Activated CD4-positive, alpha-beta T cell treated with anti-CD3 and anti-CD28 coated beads, Interleukin-2, amount 50 U/mL, for 48 hours (primary cell): ENCODE data around the gene TNRC6A.
"Not testable (repeated sequence)": the region's sequence is repeated elsewhere in the genome, so short reads cannot be mapped to it uniquely, and the experiment has no call there.

Experiments used
- DNase-seq, 2 experiments: peaks; one replicate each; pipeline ENCODE4 v3.0.0-alpha.2; 2020

Gene TNRC6A

DNA sequence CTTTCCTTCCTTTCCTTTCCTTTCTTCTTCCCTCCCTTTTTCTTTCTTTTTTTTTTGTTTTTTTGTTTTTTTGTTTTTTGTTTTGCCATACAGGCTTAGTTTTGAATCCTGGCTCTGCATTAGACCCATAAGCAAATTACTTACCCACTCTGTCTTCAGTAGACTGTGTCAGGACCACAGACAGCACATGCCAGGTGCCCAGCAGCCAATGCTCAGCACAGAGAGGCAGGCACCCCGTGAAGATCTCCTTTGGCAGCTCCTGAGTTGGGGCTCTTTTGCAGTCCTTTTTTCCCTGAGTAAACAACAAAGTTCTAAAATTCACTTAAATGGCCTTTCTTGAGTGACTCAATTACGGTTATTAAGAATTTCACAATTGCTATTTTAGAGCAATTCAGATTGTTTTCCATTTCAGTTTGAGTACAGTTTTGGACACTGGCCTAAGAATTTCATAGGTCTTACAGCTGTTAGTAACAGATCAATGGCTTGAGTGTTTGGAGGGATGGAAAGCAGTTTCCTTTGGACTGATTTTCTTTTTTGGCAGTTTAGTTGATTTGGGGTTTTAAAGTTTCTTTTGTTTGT, 90.1 kb downstream of the TNRC6A start:
- DNase-seq, result no peak

DNA sequence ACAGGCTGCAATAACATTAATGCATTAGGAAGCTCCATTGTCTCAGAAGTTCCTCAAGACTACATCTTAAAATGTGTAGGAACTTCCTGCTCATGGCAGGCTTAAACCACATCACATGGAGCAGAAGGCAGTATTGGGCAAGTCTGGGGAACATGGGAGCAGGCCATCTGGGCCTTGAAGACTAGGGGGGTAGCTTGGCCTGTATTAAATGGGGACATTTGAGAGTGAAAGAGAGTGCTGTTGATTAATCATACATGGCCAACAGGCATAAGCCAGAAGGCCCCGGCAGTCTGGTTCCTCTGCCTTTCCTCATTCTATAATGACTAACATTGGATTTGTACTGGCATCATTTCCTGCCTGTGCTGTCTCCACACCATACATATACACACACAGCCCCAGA, 91.1 kb downstream of the TNRC6A start:
- DNase-seq, result no peak

DNA sequence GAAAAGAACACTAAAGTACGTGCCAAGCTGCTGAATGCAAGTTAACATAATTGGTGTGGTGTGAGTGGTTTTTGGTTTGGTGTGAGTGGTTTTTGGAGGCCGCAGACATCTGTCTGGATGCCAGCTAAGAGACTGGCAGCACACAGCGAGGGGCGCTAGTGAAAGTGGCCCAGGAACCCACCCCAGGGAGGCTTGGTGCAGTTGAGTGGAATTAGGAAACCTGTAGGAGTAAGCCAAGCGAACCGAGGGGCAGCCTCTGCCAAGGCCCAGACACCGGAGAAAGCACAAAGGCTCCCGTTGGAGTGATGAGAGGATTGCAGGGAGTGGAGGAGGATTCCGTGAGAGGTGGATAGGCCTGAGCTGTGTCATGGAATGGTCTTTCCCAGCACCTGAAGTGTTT, 91.7 kb downstream of the TNRC6A start:
- no peak for DNase-seq

DNA sequence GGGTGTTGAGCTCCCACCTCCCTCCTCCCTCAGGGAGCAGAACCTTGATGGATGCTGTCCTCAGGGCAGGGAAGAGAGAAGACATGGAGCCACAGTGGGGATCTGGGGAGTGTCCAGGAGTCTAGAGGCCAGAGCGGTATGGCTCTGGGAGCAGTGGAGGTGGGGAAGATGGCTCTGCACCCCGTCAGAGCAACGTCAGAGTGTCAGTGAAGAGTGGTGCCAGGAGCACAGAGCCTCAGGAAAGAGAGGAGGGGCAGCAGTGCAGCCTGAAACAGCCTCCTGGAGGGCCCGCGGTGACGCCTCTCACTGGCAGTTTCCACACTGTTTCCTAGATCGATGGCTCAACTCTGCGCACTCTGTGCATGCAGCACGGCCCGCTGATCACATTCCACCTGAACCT, 93.1 kb downstream of the TNRC6A start:
- DNase-seq, result no peak

DNA sequence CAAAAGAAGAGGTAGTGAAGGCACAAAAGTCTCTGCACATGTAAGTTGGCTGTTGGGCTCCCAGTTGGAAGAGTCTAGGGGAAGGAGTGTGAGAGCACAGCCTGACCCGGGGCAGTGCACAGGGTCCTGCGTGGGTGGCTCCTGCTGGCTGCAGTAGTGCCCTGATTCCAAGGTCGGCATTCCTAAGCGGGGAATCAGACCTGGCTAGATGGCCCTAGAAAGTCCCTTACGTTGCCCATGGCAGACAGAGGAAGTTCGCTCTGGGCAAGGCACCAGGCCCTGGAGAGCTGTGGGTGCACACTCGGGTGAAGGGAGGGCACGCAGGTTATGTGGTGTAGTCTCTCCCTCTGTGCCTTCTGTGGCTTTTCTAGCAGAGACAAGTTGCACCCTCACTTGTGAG, 93.5 kb downstream of the TNRC6A start:
- DNase-seq, result no peak

DNA sequence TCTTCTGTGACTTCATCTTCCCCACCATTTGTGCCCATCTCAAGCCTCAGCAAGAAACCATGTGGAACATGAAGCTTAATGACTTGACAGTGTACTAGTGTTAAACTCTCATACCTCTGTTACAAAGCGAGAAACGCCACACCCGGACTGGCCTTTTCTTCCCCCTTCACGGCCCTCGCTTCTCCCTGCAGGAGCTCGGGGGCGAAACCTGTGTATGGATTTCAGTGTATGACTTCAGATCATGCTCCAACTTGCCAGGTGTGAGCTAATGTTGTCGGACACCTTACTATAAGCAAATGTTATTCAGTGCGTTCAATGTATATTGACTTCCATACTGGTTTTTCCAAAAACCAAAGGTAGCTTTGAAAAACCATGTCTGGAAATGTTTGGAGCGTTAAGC, 96.2 kb downstream of the TNRC6A start:
- no peak for DNase-seq

DNA sequence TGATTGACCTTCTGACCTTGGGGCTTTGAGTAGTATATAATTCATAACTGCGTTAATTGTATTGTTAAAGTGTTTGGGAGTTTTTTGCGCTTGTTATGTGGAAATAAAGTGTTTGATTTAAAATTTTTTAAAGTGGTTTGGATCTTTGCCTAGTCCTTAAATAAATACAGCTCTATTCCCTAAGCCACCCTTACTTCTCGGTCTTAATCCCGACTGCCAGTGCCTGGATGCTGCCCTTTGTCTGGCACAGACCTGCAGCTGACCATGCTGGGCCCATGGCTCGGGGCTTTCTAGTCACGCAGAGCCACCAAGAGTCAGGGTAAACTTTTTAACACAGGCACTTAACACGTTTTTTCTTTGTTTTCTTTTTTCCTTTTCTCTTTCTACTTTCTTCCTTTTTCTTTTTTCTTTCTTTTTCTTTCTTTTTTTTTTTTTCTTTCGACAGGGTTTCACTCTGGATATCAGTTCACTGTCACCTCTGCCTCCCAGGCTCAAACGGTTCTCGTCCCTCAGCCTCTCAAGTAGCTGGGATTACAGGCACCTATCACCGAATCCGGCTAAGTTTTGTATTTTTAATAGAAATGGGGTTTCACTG, 96.7 kb downstream of the TNRC6A start:
- no peak for DNase-seq

DNA sequence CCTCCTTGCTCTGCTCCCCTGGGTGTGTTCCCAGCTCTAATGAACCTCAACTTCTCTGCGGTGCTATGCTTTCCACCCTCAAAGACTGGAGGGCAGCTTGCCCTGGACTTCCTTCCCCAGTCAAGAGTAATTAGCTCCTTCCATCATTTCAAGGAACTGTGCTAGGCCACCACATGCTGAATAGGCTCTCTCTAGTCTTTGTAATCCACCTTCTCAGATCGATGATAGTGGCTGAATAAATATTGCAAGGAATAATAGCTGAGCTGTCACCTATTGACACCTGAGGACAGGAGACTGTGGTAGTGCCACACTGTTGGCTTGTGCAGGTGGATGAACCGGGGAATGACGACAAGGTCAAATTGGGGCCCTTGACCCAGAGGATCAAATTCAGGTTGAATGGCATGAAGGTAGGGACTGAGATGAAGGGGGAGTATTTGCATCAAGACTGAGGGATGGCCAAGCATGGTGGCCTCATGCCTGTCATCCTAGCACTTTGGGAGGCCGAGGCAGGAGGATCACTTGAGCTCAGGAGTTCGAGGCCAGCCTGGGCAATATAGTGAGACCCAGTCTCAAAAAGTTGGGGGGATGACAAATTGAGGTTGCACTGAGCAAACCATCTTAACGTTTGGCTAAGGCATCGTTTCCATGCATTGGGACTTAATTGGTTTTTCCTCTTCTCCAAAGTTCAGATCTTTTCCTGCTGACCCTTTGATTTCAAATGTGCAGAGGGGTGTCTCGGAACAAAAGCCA, 97.5 kb downstream of the TNRC6A start:
- no peak for DNase-seq

DNA sequence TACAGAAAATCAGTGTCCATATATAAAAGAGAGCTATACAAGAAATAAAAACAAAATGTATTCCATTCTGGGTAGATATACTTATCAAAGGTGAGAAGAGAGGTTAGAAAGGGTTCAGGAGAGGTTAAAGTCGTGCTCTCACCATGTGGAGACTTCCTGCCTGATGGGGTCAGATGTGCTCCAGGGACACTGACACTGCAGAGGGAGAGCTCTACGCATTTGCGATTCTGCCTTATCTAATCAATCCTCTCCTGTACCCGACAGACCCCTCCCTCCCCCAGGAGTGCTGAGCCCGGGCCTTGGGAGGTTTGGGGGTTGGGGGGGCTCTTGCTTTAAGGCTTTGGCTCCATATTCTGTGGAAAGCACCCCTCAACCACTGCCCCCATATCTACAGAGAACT, 99.7 kb downstream of the TNRC6A start:
- no peak for DNase-seq

DNA sequence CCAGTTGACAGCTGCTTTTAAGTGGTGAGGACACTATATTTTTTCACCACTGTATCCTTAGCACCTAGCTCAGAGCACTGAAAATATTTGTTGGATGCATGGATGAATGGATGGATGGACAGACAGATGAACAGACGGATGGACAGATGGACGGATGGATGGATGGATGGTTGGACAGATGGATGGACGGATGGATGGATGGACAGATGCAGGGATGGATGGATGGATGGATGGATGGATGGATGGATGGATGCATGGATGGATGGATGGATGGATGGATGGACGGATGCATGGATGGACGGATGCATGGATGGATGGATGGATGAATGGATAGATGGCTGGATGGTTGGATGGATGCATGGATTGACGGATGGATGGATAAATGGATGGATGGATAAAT, 103.9 kb downstream of the TNRC6A start:
- no peak for DNase-seq

DNA sequence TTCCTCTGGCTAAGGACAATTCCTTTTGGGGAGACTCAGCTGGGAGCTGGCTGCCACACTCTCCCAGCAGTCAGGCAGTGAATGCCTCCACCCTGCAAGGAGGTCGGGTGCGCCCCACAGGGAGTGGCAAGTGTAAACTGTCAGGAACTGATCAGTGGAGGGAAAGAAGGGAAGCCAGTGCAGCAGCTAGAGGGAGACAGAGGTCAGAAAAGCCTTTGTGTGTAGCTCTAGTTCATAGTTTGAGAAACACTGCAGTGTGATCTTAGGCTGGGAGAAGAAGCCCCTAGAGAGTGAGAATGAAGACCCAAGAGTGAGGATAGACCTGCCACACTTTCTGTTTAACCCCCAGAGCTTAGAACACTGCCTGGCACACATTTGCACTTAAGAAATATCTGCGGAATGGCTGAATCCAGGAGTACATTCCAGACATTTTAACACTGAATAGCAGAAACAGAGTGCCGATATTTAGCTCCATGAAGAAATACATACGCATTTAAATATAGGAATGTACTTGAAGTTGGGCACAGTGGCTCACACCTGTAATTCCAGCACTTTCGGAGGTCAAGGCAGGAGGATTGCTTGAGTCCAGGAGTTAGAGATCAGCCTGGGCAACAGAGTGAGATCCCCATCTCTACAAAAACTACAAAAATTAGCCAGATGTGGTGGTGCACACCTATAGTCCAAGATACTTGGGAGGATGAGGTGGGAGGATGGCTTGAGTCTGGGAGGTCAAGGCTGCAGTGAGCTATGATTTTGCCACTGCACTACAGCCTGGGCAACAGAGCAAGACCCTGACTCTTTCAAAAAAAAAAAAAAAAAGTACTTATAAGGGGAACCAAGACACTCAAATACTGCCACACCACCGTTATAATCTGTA, 105.2 kb downstream of the TNRC6A start:
- DNase-seq, result no peak

DNA sequence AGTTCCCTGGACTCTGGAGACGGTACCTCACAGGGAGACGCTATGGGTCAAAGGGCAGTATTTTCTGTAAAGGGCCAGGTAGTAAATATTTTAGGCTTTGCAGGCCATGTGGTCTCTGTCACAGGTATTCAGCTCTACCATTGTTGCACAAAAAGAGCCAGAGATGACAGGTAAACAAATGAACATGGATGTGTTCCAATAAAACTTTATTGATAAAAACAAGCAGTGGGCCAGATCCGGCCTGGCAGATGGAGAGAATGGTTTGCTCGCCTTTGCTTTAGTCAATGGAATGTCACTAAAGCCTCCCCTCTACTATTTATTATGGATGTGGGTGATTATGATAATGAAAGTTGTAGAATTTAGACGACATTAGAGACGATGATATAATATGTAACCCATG, 107.4 kb downstream of the TNRC6A start:
- no peak for DNase-seq

DNA sequence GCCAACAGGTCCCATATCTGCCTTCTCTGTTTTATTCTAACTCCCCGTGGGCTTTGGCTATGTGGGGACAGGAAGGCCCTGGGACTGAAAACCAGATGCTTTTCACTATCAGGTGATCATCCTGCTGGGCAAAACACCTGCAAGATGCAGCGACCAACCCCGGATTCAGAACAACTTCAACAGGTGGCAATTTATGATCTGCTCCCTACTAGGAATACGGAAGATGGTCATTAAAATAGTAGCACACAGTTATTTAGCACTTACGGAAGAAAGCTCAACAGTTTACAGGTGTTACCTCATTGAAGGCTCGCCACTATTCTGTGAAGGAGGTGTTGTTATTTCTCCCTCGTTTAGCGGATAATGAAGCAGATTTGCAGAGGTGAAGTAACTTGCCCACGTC, 108.5 kb downstream of the TNRC6A start:
- no peak for DNase-seq

DNA sequence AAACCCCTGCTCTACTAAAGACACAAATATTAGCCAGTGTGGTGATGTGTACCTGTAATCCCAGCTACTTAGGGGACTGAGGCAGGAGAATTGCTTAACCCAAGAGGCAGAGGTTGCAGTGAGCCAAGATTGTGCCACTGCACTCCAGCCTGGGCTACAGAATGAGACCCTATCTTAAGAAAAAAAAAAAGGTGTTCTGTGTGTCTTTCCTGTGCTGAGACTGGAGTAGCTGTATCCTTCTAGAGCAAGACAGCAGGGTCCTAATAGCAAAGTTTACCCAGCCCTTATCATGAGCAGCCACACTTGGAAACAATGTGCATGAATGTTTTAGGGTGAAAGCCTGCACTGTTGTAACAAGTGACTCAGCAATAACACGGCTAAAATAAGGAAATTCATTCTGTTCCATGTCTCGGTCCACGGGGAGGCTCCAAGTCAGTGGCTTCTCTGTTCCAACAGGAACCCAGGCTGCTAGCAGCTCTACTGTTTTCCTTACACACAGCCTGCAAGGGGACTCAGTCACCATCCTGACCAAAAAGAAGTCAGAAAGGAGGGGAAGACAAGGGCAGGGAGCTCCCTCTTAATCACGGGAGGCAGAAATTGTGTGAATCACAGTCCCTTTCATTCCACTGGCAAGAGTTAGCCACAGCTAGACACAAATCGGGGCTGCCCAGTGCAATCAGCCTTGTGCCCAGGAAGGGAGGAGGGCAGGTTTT, 109.3 kb downstream of the TNRC6A start:
- DNase-seq, result no peak

DNA sequence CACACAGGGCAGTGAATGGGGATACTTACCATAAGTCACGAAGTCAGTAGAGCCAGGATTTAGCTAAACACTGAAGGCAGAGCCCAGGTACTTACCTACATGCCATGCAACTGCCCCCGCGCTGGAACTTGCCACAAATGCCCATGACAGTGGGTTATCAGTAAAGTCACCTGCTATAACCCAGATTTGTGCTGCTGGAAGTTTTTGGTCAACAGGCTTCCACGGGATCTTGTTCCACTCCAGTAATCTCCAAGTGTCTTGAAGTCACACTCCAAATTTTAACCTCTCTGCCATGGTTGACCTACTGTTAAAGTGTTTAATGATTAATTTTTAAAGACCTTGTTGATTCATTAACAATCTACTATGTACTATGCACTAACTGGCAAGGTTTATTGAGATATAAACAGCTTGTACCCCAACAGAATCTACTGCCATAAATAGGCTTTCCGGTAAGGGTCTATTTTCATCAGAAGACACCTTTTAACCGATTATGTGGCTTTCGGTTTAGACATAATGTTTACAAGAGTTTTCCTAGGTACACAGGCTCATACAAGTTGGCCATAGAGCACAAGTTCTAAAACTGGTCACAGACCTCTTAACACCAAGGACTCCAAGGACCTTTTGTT, 110.0 kb downstream of the TNRC6A start:
- DNase-seq, result no peak

DNA sequence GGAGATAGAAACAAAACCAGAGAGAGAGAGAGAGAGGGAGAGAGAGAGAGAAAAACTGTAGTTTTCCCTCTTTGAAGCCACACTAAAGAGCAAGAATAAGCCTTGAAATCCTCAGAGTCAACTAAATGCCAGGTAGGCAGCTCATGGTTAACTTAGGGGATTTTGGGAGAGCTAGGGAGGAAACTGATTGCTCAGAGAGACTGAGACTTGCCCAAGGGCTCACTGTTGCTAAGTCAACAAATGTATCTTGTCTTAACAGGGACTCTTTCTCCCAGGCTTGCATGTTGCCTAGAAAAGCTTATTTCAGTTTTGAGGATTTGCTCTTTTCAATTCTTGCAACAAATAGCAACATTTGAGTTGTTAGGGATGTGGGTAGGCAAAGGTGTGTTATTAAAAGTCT, 111.8 kb downstream of the TNRC6A start:
- DNase-seq, result no peak

DNA sequence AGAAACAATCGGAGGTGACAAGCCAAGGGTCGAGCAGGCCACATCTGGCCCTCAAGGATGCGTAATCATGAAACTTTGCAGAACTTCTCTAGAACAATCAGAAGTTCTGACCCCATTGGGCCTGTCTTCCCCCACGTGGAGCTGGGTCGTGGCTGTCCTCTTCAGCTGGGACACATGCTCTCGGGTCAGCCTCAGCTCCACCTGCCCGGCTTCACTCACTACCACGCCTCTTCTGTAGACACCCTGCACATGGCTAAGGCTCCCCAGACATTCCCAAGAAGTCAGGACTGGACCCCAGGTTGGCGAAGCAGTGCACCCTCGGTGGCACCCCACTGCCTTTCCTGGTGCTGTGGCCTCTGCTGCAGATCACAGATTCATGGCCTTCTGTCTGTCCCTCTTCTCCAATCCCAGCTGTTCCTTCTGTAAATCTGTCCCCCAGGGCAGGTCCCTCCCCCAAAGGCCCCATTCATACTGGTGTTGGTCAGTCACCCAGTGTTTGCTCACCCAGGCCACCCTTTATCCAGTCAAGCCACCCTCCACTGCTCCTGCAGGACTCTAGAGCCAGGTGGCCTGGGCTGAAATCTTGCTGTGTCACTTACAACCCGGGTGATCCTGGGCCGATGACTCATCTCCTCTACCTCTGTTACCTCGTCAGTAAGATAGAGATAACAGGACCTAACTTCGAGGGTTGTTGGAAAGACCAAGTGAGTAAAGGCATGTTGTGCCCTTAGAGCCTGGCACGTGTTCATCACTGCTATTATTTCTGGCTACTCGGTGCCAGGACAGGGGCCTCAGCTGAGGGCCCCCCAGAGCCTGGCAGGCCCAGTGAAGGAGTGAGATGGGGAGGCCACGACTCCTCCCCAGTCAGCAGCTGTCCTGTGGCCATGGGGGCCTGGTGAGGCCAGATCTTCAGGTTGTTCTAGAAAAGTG, 114.9 kb downstream of the TNRC6A start:
- no peak for DNase-seq

DNA sequence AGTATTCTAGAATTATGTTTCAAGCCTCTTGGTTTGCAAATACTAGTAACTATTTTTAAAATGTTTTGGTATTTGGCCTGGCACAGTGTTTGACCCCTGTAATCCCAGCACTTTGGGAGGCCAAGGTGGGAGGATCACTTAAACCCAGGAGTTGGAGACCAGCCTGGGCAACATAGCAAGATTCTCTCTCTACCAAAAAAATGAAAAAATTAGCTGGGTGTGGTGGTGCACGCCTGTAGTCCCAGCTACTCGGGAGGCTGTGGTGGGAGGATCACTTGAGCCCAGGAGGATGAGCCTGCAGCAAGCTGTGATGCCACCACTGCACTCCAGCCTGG, 115.5 kb downstream of the TNRC6A start:
- not testable (repeated sequence) for DNase-seq

DNA sequence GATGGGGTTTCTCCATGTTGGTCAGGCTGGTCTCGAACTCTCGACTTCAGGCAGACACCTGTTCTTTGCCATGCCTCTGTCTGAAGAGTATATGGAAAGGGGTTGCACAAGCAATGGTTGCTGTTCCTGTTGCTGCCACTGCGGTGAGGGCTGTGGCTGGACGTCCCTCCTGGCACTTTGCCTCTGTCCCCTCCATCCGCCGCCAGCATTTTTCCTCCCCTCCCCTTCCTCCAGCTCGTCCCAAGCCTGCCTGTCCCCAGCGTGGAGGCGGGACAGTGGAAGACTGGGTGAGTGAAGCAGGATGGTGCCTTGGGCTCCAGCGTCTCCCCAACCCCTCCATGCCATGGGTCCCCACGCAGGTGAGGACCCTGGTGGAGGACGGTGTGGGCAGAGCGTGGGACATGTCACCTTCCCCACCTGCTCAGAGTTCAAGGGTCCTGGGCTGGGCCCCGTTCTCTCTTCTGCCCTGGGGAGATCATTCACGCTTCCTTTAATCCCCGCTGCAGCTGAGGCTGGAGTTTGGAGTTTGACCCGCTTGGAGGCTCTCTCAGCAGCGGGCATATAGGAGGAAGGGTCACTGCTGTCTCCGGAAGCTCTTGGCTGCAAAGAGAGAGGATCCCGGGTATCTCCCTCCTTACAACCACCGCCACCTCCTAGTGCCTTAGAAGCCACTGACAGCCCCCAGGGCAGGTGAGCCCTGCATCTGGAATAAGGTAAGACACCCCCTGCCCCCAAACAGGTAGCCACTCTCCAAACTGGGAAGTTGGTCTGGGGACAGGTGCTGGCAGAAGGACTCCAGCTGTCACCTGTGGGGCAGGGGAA, 116.5 kb downstream of the TNRC6A start, which contains the start of gene SLC5A11:
TSS of gene SLC5A11 (plus strand) at position 238 of the 822 bp plus-strand sequence. CDS start 12,681 bp downstream, outside the sequence.
- DNase-seq, result no peak
